Measurements from ENCODE around the gene TMEM132C.

GRCh38 chr12:128423205-128423604 is 156.2 kb downstream of the TMEM132C start:
- TF ChIP-seq SP1 (IDR thresholded peaks at IDR 0.05) (no peak), FOXA1 (IDR thresholded peaks at IDR 0.05) (no peak), FOXK2 (IDR thresholded peaks at IDR 0.05) (no peak), PKNOX1 (IDR thresholded peaks at IDR 0.05) (no peak), BHLHE40 (IDR thresholded peaks at IDR 0.05; ENCODE audit: borderline replicate concordance) (no peak), TARDBP (IDR thresholded peaks at IDR 0.05) (no peak), HDGF (IDR thresholded peaks at IDR 0.05; ENCODE audit: borderline replicate concordance) (no peak), LEF1 (IDR thresholded peaks at IDR 0.05; ENCODE audit: borderline replicate concordance) (no peak), NFRKB (IDR thresholded peaks at IDR 0.05) (no peak), ELF4 (IDR thresholded peaks at IDR 0.05) (no peak), FOXM1 (IDR thresholded peaks at IDR 0.05; ENCODE audit: borderline replicate concordance) (no peak), SUZ12 (IDR thresholded peaks at IDR 0.05) (no peak), CTBP1 (IDR thresholded peaks at IDR 0.05; ENCODE audit: borderline replicate concordance) (no peak)
